Panc1 (cell line): ENCODE measurements around the gene RAP1GAP2. TPM values are rescaled to one million over a fixed set of nuclear protein-coding genes. Genes with fewer than 3 reads are reported as not detected.

Source experiments
- ATAC-seq: fragments of 200-7000 bp; cut with Tn5 transposase; 2 replicates; pipeline ENCODE4 v1.9.1; 2020; ENCODE audit warnings: mild to moderate bottlenecking, moderate library complexity
- BruUV-seq: library from RNA; stranded (reverse); fragments of 400-500 nt; replicated peaks from 2 replicates; lab custom pipeline; 2021; lab: Mats Ljungman, UMichigan
- CTCF ChIA-PET: fragments of 300-600 bp; sonication (Branson Sonifier 250); formaldehyde crosslinking; loops from one replicate; lab custom pipeline; 2022; ENCODE audit warnings: antibody characterized with exemption; lab: Charles Lee
- POLR2A ChIA-PET: fragments of 300-600 bp; sonication (Branson Sonifier 250); formaldehyde crosslinking; loops from one replicate; lab custom pipeline; 2022; ENCODE audit warnings: antibody characterized with exemption; lab: Charles Lee
- DNase-seq: peaks from one replicate; pipeline ENCODE4 v3.0.0-alpha.2; 2010; ENCODE audit warnings: low read depth, low spot score
- H3K27ac ChIP-seq: 2 replicates; pipeline ENCODE4 v1.5.1; 2011; ENCODE audit warnings: mild to moderate bottlenecking, low read length, inconsistent platforms
- H3K27me3 ChIP-seq: fragments of 200-500 bp; sonication (Bioruptor generic); 2 replicates; pipeline ENCODE4 v1.6.0; 2014; ENCODE audit warnings: low read length, inconsistent platforms; ENCODE audit not compliant: control insufficient read depth, insufficient read depth
- H3K36me3 ChIP-seq: fragments of 200-500 bp; sonication (Bioruptor generic); 2 replicates; pipeline ENCODE4 v1.5.1; 2014; ENCODE audit warnings: inconsistent platforms, mild to moderate bottlenecking, low read length, moderate library complexity; ENCODE audit not compliant: control insufficient read depth, insufficient read depth
- H3K4me1 ChIP-seq: 2 replicates; pipeline ENCODE4 v1.5.1; 2011; ENCODE audit warnings: inconsistent platforms, mild to moderate bottlenecking, low read length, moderate library complexity; ENCODE audit not compliant: control insufficient read depth, insufficient read depth
- H3K4me3 ChIP-seq, 2 experiments: 2 replicates each; pipeline ENCODE4 v1.5.1; 2011 to 2012; ENCODE audit warnings: low read depth in 2 of 2, low read length in 2 of 2, mild to moderate bottlenecking in 2 of 2, inconsistent platforms in 1 of 2, moderate library complexity in 1 of 2
- H3K9me3 ChIP-seq: fragments of 200-500 bp; sonication (Bioruptor generic); 2 replicates; pipeline ENCODE4 v1.5.1; 2014; ENCODE audit warnings: low read depth, mild to moderate bottlenecking, inconsistent platforms, low read length, moderate library complexity; ENCODE audit not compliant: control insufficient read depth, insufficient read depth
- POLR2AphosphoS5 ChIP-seq: IDR thresholded peaks from 2 replicates; pipeline ENCODE4 v1.6.1; 2012; ENCODE audit warnings: mild to moderate bottlenecking, low read depth, low read length, moderate library complexity
- SIN3A ChIP-seq: IDR thresholded peaks from 2 replicates; pipeline ENCODE4 v1.6.1; 2012; ENCODE audit warnings: low read depth, mild to moderate bottlenecking, low read length, moderate library complexity, borderline replicate concordance; ENCODE audit not compliant: insufficient read depth
- TCF7L2 ChIP-seq: IDR thresholded peaks from 2 replicates; pipeline ENCODE4 v1.6.1; 2011; ENCODE audit warnings: mild to moderate bottlenecking, low read depth, low read length, inconsistent platforms
- in situ Hi-C: cut with HindIII; loops from 2 replicates; pipeline ENCODE4 v1.10.0; 2016; ENCODE audit warnings: low sequenced_read_pairs, low pct_unique_long_range_greater_than_20kb
- intact Hi-C: fragments of 100-400 bp; cut with micrococcal nuclease; formaldehyde crosslinking; loops from one replicate; pipeline ENCODE4 v1.10.0; 2022; ENCODE audit not compliant: unreplicated experiment
- total RNA-seq: library from RNA; stranded (reverse); gene quantifications from one replicate; pipeline ENCODE4 v1.2.1, GENCODE V29; 2021; ENCODE audit not compliant: unreplicated experiment
- TF ChIP-seq, protein P1 (sequence below), 2 experiments: IDR thresholded peaks; 2 replicates each; pipeline ENCODE4 v1.6.1; 2011 to 2012; ENCODE audit warnings: low read depth in 2 of 2, control low read depth in 1 of 2, low read length in 1 of 2, mild to moderate bottlenecking in 1 of 2, moderate library complexity in 1 of 2; ENCODE audit not compliant: insufficient read depth in 1 of 2
- TF ChIP-seq, protein P2 (sequence below): fragments of 450-650 bp; IDR thresholded peaks from 2 replicates; pipeline ENCODE4 v1.5.1; 2017; ENCODE audit warnings: mild to moderate bottlenecking

Gene RAP1GAP2
- total RNA-seq, 1 experiment from 2014 or later = 10.0 TPM

DNA sequence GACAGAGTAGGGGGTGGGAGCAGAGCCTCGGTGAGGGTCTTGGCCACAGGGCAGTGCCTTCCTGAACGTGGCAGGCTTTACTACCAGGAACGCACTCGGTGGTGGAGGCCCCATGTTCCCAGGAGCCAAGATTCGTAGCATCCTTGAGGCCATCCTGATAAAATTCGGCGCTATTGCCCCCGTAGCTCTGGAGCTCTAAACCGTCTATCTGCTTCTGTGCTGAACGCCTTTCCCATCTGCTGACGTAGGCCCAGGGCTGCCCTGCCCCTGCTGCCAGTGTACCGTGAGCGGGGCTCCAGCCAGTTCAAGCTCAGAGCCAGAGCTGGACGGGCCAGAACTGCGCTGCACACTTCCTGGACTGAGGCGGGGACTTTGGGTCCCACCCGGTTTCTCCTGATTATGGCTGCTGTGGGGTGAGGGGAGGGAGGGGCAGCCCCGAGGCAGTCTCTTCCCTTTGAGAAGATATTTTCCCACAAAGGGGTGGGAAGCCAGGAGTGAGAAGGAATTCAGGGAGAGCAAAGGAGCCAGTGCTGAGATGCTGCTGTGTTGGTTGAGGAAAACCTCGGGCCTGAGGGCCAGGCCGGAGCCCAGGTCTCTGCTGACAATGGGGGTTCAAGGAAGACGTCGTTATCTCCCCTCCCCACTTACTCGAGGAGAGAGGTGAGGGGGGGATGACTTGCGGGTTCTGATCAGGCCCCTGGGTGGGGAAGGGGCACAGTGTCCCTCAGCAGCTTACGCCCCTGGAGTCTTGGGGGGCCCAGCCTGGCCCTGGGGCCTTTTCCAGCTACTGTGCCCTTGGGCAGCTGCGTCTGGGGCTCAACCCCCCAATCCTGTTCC, 237.7 kb downstream of the RAP1GAP2 start:
- H3K9me3 ChIP-seq = no peaks in the 10 kb centered on the region
- no peak overlapping the region for H3K4me3 ChIP-seq
- in situ Hi-C loops (no loop called here), intact Hi-C loops (no loop called here)
- no peaks in the 10 kb centered on the region for H3K4me1 ChIP-seq
- H3K27me3 ChIP-seq = no peaks in the 10 kb centered on the region
- ATAC-seq (no peak), DNase-seq (no peak)
- ChIA-PET CTCF (no interaction called here), POLR2A (interaction anchor here (0.5 kb wide), 1 partner anchor 161 kb away, joined by 3 read pairs; no protein-coding TSS in a partner anchor)
- H3K36me3 ChIP-seq = no peaks in the 10 kb centered on the region
- H3K27ac ChIP-seq = no peak overlapping the region
- TF ChIP-seq POLR2AphosphoS5 (no peak), SIN3A (no peak), TCF7L2 (no peak)
- TF ChIP-seq, protein P1, sequence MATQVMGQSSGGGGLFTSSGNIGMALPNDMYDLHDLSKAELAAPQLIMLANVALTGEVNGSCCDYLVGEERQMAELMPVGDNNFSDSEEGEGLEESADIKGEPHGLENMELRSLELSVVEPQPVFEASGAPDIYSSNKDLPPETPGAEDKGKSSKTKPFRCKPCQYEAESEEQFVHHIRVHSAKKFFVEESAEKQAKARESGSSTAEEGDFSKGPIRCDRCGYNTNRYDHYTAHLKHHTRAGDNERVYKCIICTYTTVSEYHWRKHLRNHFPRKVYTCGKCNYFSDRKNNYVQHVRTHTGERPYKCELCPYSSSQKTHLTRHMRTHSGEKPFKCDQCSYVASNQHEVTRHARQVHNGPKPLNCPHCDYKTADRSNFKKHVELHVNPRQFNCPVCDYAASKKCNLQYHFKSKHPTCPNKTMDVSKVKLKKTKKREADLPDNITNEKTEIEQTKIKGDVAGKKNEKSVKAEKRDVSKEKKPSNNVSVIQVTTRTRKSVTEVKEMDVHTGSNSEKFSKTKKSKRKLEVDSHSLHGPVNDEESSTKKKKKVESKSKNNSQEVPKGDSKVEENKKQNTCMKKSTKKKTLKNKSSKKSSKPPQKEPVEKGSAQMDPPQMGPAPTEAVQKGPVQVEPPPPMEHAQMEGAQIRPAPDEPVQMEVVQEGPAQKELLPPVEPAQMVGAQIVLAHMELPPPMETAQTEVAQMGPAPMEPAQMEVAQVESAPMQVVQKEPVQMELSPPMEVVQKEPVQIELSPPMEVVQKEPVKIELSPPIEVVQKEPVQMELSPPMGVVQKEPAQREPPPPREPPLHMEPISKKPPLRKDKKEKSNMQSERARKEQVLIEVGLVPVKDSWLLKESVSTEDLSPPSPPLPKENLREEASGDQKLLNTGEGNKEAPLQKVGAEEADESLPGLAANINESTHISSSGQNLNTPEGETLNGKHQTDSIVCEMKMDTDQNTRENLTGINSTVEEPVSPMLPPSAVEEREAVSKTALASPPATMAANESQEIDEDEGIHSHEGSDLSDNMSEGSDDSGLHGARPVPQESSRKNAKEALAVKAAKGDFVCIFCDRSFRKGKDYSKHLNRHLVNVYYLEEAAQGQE (IDR thresholded peaks at IDR 0.05; ENCODE audit: insufficient read depth in 1 of 2, low read depth in 2 of 2, low read length in 1 of 2) = no peak
- TF ChIP-seq, protein P2, sequence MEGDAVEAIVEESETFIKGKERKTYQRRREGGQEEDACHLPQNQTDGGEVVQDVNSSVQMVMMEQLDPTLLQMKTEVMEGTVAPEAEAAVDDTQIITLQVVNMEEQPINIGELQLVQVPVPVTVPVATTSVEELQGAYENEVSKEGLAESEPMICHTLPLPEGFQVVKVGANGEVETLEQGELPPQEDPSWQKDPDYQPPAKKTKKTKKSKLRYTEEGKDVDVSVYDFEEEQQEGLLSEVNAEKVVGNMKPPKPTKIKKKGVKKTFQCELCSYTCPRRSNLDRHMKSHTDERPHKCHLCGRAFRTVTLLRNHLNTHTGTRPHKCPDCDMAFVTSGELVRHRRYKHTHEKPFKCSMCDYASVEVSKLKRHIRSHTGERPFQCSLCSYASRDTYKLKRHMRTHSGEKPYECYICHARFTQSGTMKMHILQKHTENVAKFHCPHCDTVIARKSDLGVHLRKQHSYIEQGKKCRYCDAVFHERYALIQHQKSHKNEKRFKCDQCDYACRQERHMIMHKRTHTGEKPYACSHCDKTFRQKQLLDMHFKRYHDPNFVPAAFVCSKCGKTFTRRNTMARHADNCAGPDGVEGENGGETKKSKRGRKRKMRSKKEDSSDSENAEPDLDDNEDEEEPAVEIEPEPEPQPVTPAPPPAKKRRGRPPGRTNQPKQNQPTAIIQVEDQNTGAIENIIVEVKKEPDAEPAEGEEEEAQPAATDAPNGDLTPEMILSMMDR = no peak
- BruUV-seq = no TSS peak

DNA sequence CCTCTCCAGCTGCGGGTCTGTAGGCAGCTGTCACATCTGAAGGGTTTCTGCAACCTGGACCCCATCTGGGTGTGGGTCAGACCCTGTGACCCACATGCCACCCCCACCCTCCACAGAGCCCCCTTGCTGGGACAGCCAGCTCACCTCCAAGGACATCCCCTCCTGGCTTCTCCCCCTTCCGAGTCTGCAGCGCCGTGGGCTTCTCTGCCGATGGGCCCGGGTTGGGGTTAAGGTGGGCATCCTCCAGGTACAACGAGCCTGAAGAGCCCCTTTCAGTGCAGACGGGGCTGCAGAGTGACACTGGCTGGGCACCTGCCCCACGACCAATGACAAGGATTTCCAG, 238.3 kb downstream of the RAP1GAP2 start:
- Histone ChIP-seq H3K9me3 (no peaks in the 10 kb centered on the region), H3K27me3 (no peaks in the 10 kb centered on the region), H3K4me3 (no peak overlapping the region), H3K27ac (no peak overlapping the region), H3K36me3 (no peaks in the 10 kb centered on the region), H3K4me1 (no peaks in the 10 kb centered on the region)
- ChIA-PET POLR2A (interaction anchor here (0.5 kb wide), 1 partner anchor 161 kb away, joined by 3 read pairs; no protein-coding TSS in a partner anchor), CTCF (no interaction called here)
- DNase-seq (no peak), ATAC-seq (no peak)
- TF ChIP-seq, protein P2 = no peak
- no peak for TF ChIP-seq SIN3A
- TF ChIP-seq TCF7L2 = no peak
- TF ChIP-seq, protein P1 (IDR thresholded peaks at IDR 0.05; ENCODE audit: insufficient read depth in 1 of 2, low read depth in 2 of 2, low read length in 1 of 2) = no peak
- TF ChIP-seq POLR2AphosphoS5 = no peak
- intact Hi-C loops (no loop called here), in situ Hi-C loops (no loop called here)
- BruUV-seq = no TSS peak
